ENCODE measurements around the gene SLC35A4.
"Not testable (repeated sequence)": the region's sequence is repeated elsewhere in the genome, so short reads cannot be mapped to it uniquely, and the experiment has no call there.

SLC35A4 gene

GRCh38 chr5:140600096-140600495 lies 35.5 kb downstream of the SLC35A4 start:
- Histone ChIP-seq H3K27me3 (ENCODE audit: insufficient read depth, low read length) (no peaks in the 10 kb centered on the region), H3K4me2 (ENCODE audit: low read length) (no peak overlapping the region), H4K20me1 (ENCODE audit: insufficient read depth, low read length) (no peaks in the 10 kb centered on the region), H3K9ac (ENCODE audit: low read length) (no peak overlapping the region), H3K27ac (ENCODE audit: low read depth, low read length, poor library complexity, severe bottlenecking) (no peak overlapping the region), H3K36me3 (ENCODE audit: insufficient read depth, low read length) (no peaks in the 10 kb centered on the region), H3K9me2 (ENCODE audit: low read depth, low read length) (no peaks in the 10 kb centered on the region), H3K4me1 (ENCODE audit: insufficient read depth, low read length, severe bottlenecking) (no peaks in the 10 kb centered on the region), H3K79me2 (ENCODE audit: insufficient read depth, low read length) (no peaks in the 10 kb centered on the region), H3K9me3 (ENCODE audit: low read length) (no peaks in the 10 kb centered on the region), H3F3A (ENCODE audit: insufficient read depth, low read length) (no peaks in the 10 kb centered on the region), H2AFZ (ENCODE audit: low read length) (no peak overlapping the region), H3K4me3 (ENCODE audit: low read depth, low read length, poor library complexity, severe bottlenecking) (no peak overlapping the region)
- TF ChIP-seq, protein P1, sequence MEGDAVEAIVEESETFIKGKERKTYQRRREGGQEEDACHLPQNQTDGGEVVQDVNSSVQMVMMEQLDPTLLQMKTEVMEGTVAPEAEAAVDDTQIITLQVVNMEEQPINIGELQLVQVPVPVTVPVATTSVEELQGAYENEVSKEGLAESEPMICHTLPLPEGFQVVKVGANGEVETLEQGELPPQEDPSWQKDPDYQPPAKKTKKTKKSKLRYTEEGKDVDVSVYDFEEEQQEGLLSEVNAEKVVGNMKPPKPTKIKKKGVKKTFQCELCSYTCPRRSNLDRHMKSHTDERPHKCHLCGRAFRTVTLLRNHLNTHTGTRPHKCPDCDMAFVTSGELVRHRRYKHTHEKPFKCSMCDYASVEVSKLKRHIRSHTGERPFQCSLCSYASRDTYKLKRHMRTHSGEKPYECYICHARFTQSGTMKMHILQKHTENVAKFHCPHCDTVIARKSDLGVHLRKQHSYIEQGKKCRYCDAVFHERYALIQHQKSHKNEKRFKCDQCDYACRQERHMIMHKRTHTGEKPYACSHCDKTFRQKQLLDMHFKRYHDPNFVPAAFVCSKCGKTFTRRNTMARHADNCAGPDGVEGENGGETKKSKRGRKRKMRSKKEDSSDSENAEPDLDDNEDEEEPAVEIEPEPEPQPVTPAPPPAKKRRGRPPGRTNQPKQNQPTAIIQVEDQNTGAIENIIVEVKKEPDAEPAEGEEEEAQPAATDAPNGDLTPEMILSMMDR (IDR thresholded peaks at IDR 0.05; ENCODE audit: low read length) = no peak
- TF ChIP-seq EZH2 (IDR thresholded peaks at IDR 0.05; ENCODE audit: borderline replicate concordance, low read length) = no peak

- Histone ChIP-seq H3K9me3 (ENCODE audit: low read length) (no peaks in the 10 kb centered on the region), H3K27ac (ENCODE audit: low read depth, low read length, poor library complexity, severe bottlenecking) (no peak overlapping the region), H2AFZ (ENCODE audit: low read length) (no peak overlapping the region), H4K20me1 (ENCODE audit: insufficient read depth, low read length) (no peaks in the 10 kb centered on the region), H3K79me2 (ENCODE audit: insufficient read depth, low read length) (no peaks in the 10 kb centered on the region), H3K9me2 (ENCODE audit: low read depth, low read length) (no peaks in the 10 kb centered on the region), H3K9ac (ENCODE audit: low read length) (no peak overlapping the region), H3K27me3 (ENCODE audit: insufficient read depth, low read length) (no peaks in the 10 kb centered on the region), H3K4me2 (ENCODE audit: low read length) (no peak overlapping the region), H3K4me1 (ENCODE audit: insufficient read depth, low read length, severe bottlenecking) (no peaks in the 10 kb centered on the region), H3K36me3 (ENCODE audit: insufficient read depth, low read length) (no peaks in the 10 kb centered on the region), H3K4me3 (ENCODE audit: low read depth, low read length, poor library complexity, severe bottlenecking) (no peak overlapping the region), H3F3A (ENCODE audit: insufficient read depth, low read length) (no peaks in the 10 kb centered on the region)
- TF ChIP-seq, protein P1 (IDR thresholded peaks at IDR 0.05; ENCODE audit: low read length) = no peak
- no peak for TF ChIP-seq EZH2 (IDR thresholded peaks at IDR 0.05; ENCODE audit: borderline replicate concordance, low read length)
These were observed 37.5 kb downstream of the SLC35A4 start for GRCh38 chr5:140602147-140602546.

GRCh38 chr5:140603446-140603698 lies 38.7 kb downstream of the SLC35A4 start:
- not testable (repeated sequence) for H4K20me1 ChIP-seq (ENCODE audit: insufficient read depth, low read length); H3K36me3 ChIP-seq (ENCODE audit: insufficient read depth, low read length); H3K4me1 ChIP-seq (ENCODE audit: insufficient read depth, low read length, severe bottlenecking); H3F3A ChIP-seq (ENCODE audit: insufficient read depth, low read length); H3K9me3 ChIP-seq (ENCODE audit: low read length); H3K4me3 ChIP-seq (ENCODE audit: low read depth, low read length, poor library complexity, severe bottlenecking); H3K9me2 ChIP-seq (ENCODE audit: low read depth, low read length); H3K79me2 ChIP-seq (ENCODE audit: insufficient read depth, low read length); H3K27me3 ChIP-seq (ENCODE audit: insufficient read depth, low read length); H3K4me2 ChIP-seq (ENCODE audit: low read length); H2AFZ ChIP-seq (ENCODE audit: low read length); H3K27ac ChIP-seq (ENCODE audit: low read depth, low read length, poor library complexity, severe bottlenecking); H3K9ac ChIP-seq (ENCODE audit: low read length)

DNA sequence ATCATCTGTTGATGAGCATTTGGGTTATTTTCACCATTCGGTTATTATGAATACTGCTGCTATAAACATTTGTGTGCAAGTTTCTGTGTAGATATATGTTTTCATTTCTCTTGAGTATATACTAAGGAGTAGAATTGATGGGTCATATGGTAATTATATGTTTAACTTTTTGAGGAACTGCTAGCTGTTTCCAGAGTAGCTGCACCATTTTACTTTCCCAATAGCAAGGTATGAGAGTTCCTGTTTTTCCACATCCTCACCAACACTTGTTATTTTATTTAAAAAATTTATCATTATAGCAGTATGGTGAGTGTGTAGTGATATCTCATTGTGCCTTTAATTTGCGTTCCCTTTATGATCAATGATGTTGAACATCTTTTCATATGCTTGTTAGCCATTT lies 39.1 kb downstream of the SLC35A4 start:
- H3K27me3 ChIP-seq (ENCODE audit: insufficient read depth, low read length) = no peaks in the 10 kb centered on the region
- H3K79me2 ChIP-seq (ENCODE audit: insufficient read depth, low read length) = no peaks in the 10 kb centered on the region
- no peak overlapping the region for H3K9ac ChIP-seq (ENCODE audit: low read length)
- H3K27ac ChIP-seq (ENCODE audit: low read depth, low read length, poor library complexity, severe bottlenecking) = no peak overlapping the region
- no peaks in the 10 kb centered on the region for H3K9me2 ChIP-seq (ENCODE audit: low read depth, low read length)
- no peak overlapping the region for H3K4me2 ChIP-seq (ENCODE audit: low read length)
- no peak overlapping the region for H3K4me3 ChIP-seq (ENCODE audit: low read depth, low read length, poor library complexity, severe bottlenecking)
- H2AFZ ChIP-seq (ENCODE audit: low read length) = no peak overlapping the region
- no peaks in the 10 kb centered on the region for H3F3A ChIP-seq (ENCODE audit: insufficient read depth, low read length)
- no peak for TF ChIP-seq EZH2 (IDR thresholded peaks at IDR 0.05; ENCODE audit: borderline replicate concordance, low read length)
- TF ChIP-seq, protein P1 (IDR thresholded peaks at IDR 0.05; ENCODE audit: low read length) = no peak
- H3K9me3 ChIP-seq (ENCODE audit: low read length) = no peaks in the 10 kb centered on the region
- H3K36me3 ChIP-seq (ENCODE audit: insufficient read depth, low read length) = no peaks in the 10 kb centered on the region
- no peaks in the 10 kb centered on the region for H3K4me1 ChIP-seq (ENCODE audit: insufficient read depth, low read length, severe bottlenecking)
- no peaks in the 10 kb centered on the region for H4K20me1 ChIP-seq (ENCODE audit: insufficient read depth, low read length)
